WTC11 (cell line): ENCODE measurements around the gene BICD1. TPM values are rescaled to one million over a fixed set of nuclear protein-coding genes. Genes with fewer than 3 reads are reported as not detected.

Source experiments
- ATAC-seq: fragments of 200-7000 bp; cut with Tn5 transposase; 2 replicates; pipeline ENCODE4 v1.10.0; 2021; ENCODE audit warnings: mild to moderate bottlenecking, moderate library complexity
- CTCF ChIA-PET: fragments of 300-600 bp; sonication (Branson Sonifier 250); formaldehyde crosslinking; loops from one replicate; lab custom pipeline; 2021; ENCODE audit warnings: antibody characterized with exemption; lab: Charles Lee
- POLR2A ChIA-PET: fragments of 350-600 bp; sonication (Branson Sonifier 250); formaldehyde crosslinking; loops from one replicate; lab custom pipeline; 2021; ENCODE audit warnings: antibody characterized with exemption; lab: Charles Lee
- DNase-seq: peaks from one replicate; pipeline ENCODE4 v3.0.0; 2021; ENCODE audit warnings: low spot score
- H3K27ac Mint-ChIP-seq: 2 replicates; pipeline ENCODE4 v1.8.0; 2021; ENCODE audit warnings: mixed read lengths
- H3K27me3 Mint-ChIP-seq: 2 replicates; pipeline ENCODE4 v1.8.0; 2021; ENCODE audit warnings: low read depth, mild to moderate bottlenecking, moderate library complexity, mixed read lengths
- H3K36me3 Mint-ChIP-seq: 2 replicates; pipeline ENCODE4 v1.8.0; 2021; ENCODE audit warnings: mixed read lengths
- H3K4me1 Mint-ChIP-seq: 2 replicates; pipeline ENCODE4 v1.8.0; 2022; ENCODE audit warnings: mixed read lengths
- H3K4me3 Mint-ChIP-seq: 2 replicates; pipeline ENCODE4 v1.8.0; 2021; ENCODE audit warnings: mild to moderate bottlenecking, moderate library complexity, mixed read lengths
- H3K9me3 Mint-ChIP-seq: 2 replicates; pipeline ENCODE4 v1.8.0; 2021; ENCODE audit warnings: mixed read lengths
- AFF4 ChIP-seq: sonication (generic); formaldehyde crosslinking; IDR thresholded peaks from 2 replicates; pipeline ENCODE4 v1.8.1; 2023; ENCODE audit warnings: mild to moderate bottlenecking, missing genetic modification reagents, borderline replicate concordance
- ATF6 ChIP-seq: sonication (generic); formaldehyde crosslinking; IDR thresholded peaks from 2 replicates; pipeline ENCODE4 v1.8.1; 2023; ENCODE audit warnings: mild to moderate bottlenecking, missing genetic modification reagents
- CDX4 ChIP-seq: fragments of 250-450 bp; sonication (Bioruptor Pico); IDR thresholded peaks from 2 replicates; pipeline ENCODE4 v1.9.0; 2021; ENCODE audit warnings: moderate library complexity, mild to moderate bottlenecking, inconsistent platforms, borderline replicate concordance
- E2F1 ChIP-seq: sonication (generic); formaldehyde crosslinking; IDR thresholded peaks from 2 replicates; pipeline ENCODE4 v1.8.0; 2022; ENCODE audit warnings: mild to moderate bottlenecking, missing genetic modification reagents
- FOXK1 ChIP-seq: sonication (generic); formaldehyde crosslinking; IDR thresholded peaks from 2 replicates; pipeline ENCODE4 v1.8.0; 2022; ENCODE audit warnings: mild to moderate bottlenecking, moderate library complexity, missing genetic modification reagents
- GABPB1 ChIP-seq: sonication (generic); formaldehyde crosslinking; IDR thresholded peaks from 2 replicates; pipeline ENCODE4 v1.8.1; 2023; ENCODE audit warnings: mild to moderate bottlenecking, missing genetic modification reagents
- GRHL2 ChIP-seq: fragments of 250-450 bp; sonication (Bioruptor Pico); IDR thresholded peaks from 2 replicates; pipeline ENCODE4 v1.8.0; 2022; ENCODE audit warnings: mild to moderate bottlenecking, moderate library complexity; ENCODE audit not compliant: insufficient replicate concordance, severe bottlenecking
- GTF2I ChIP-seq: fragments of 250-450 bp; sonication (Bioruptor Pico); conservative IDR thresholded peaks from 2 replicates; pipeline ENCODE4 v1.4.0; 2021; ENCODE audit warnings: mild to moderate bottlenecking
- MXD4 ChIP-seq: fragments of 250-450 bp; sonication (Bioruptor Pico); IDR thresholded peaks from 2 replicates; pipeline ENCODE4 v1.8.0; 2021; ENCODE audit warnings: mild to moderate bottlenecking, moderate library complexity, borderline replicate concordance
- OVOL2 ChIP-seq: fragments of 250-450 bp; sonication (Bioruptor Pico); IDR thresholded peaks from 2 replicates; pipeline ENCODE4 v1.9.0; 2021; ENCODE audit warnings: mild to moderate bottlenecking, borderline replicate concordance
- ZBTB21 ChIP-seq: sonication (generic); formaldehyde crosslinking; IDR thresholded peaks from 2 replicates; pipeline ENCODE4 v1.8.1; 2023; ENCODE audit warnings: mild to moderate bottlenecking, missing genetic modification reagents, borderline replicate concordance
- ZBTB43 ChIP-seq: sonication (generic); formaldehyde crosslinking; IDR thresholded peaks from 2 replicates; pipeline ENCODE4 v1.8.1; 2023; ENCODE audit warnings: mild to moderate bottlenecking, missing genetic modification reagents
- ZNF219 ChIP-seq: sonication (generic); formaldehyde crosslinking; IDR thresholded peaks from 2 replicates; pipeline ENCODE4 v1.8.0; 2023; ENCODE audit warnings: missing genetic modification reagents, mild to moderate bottlenecking, borderline replicate concordance
- total RNA-seq: library from RNA; stranded (reverse); gene quantifications from 3 replicates; pipeline ENCODE4 v1.2.3, GENCODE V29; 2021

Gene BICD1
- total RNA-seq, 1 experiment from 2014 or later = 69.4 TPM

- no peak for TF ChIP-seq ATF6 (CRISPR knock-in tag)
- no peak for TF ChIP-seq ZNF219 (CRISPR knock-in tag)
- TF ChIP-seq AFF4 (CRISPR knock-in tag) = no peak
These were observed 966 bp downstream of the BICD1 start (continued) for GRCh38 chr12:32107359-32108267.

- H3K27ac Mint-ChIP-seq = peak overlapping the region; percentile 48
- H3K4me1 Mint-ChIP-seq = peaks cover 52% of the 10 kb centered on the region
- ATAC-seq (no peak), DNase-seq (no peak)
- H3K27me3 Mint-ChIP-seq = no peaks in the 10 kb centered on the region
- no peak for TF ChIP-seq GTF2I (CRISPR knock-in tag)
- TF ChIP-seq ZBTB21 (CRISPR knock-in tag) = no peak
- no peak for TF ChIP-seq OVOL2 (CRISPR knock-in tag)
- no peak for TF ChIP-seq E2F1
- no peak for TF ChIP-seq GABPB1
- no peak for TF ChIP-seq GRHL2 (CRISPR knock-in tag)
- TF ChIP-seq MXD4 (CRISPR knock-in tag) = no peak
- no peak for TF ChIP-seq CDX4 (CRISPR knock-in tag)
- no peak for TF ChIP-seq ZBTB43 (CRISPR knock-in tag)
- TF ChIP-seq ZNF219 (CRISPR knock-in tag) = no peak
- H3K36me3 Mint-ChIP-seq = peaks cover 7% of the 10 kb centered on the region
- peak overlapping the region; percentile 97 for H3K4me3 Mint-ChIP-seq
- H3K9me3 Mint-ChIP-seq = no peaks in the 10 kb centered on the region
- ChIA-PET POLR2A (no interaction called here), CTCF (interaction anchor here (0.6 kb wide), 1 partner anchor 307 kb away, joined by 3 read pairs; no protein-coding TSS in a partner anchor)
These were observed 2.1 kb downstream of the BICD1 start for GRCh38 chr12:32108787-32109186.

- H3K27ac Mint-ChIP-seq = peak overlapping the region; percentile 3; the same call in 1 of the 2 replicates
- no peak for ATAC-seq
- H3K27me3 Mint-ChIP-seq = no peaks in the 10 kb centered on the region
- peak overlapping the region; percentile 27 for H3K4me3 Mint-ChIP-seq
- no peak for DNase-seq
- ChIA-PET POLR2A (no interaction called here), CTCF (no interaction called here)
- no peak for TF ChIP-seq FOXK1
- peaks cover 7% of the 10 kb centered on the region for H3K36me3 Mint-ChIP-seq
- H3K9me3 Mint-ChIP-seq = no peaks in the 10 kb centered on the region
- peaks cover 57% of the 10 kb centered on the region for H3K4me1 Mint-ChIP-seq
These were observed 3.8 kb downstream of the BICD1 start for GRCh38 chr12:32110417-32110816.
